ENCODE measurements around the gene SSBP3.
A peak's percentile ranks its signal among the peaks of the same experiment; 100 is the strongest.

The SSBP3 gene

GRCh38 chr1:54409156-54410142 is 3.3 kb upstream of the SSBP3 start:
- no peak for DNase-seq (ENCODE audit: low read depth)

GRCh38 chr1:54408147-54409066 is 2.2 kb upstream of the SSBP3 start:
- peak; percentile 82 for DNase-seq (ENCODE audit: low read depth)

- DNase-seq (ENCODE audit: low read depth): peak; percentile 91
Measured at GRCh38 chr1:54407404-54408146, 1.4 kb upstream of the SSBP3 start.

- DNase-seq (ENCODE audit: low read depth): no peak
Measured at GRCh38 chr1:54407154-54407403, 885 bp upstream of the SSBP3 start.

- no peak for DNase-seq (ENCODE audit: low read depth)
Measured at GRCh38 chr1:54405898-54406293, 298 bp downstream of the SSBP3 start.

GRCh38 chr1:54404939-54405897 is 976 bp downstream of the SSBP3 start:
- no peak for DNase-seq (ENCODE audit: low read depth)

GRCh38 chr1:54404263-54404662 is 1.9 kb downstream of the SSBP3 start:
- DNase-seq (ENCODE audit: low read depth): no peak

GRCh38 chr1:54403808-54404261 is 2.4 kb downstream of the SSBP3 start:
- DNase-seq (ENCODE audit: low read depth): peak; percentile 47

- no peak for DNase-seq (ENCODE audit: low read depth)
Measured at GRCh38 chr1:54403405-54403804, 2.8 kb downstream of the SSBP3 start.

- DNase-seq (ENCODE audit: low read depth): no peak
Measured at GRCh38 chr1:54402896-54403295, 3.3 kb downstream of the SSBP3 start.

GRCh38 chr1:54401799-54402198 is 4.4 kb downstream of the SSBP3 start:
- DNase-seq (ENCODE audit: low read depth): no peak

- no peak for DNase-seq (ENCODE audit: low read depth)
Measured at GRCh38 chr1:54400329-54400728, 5.9 kb downstream of the SSBP3 start.

- DNase-seq (ENCODE audit: low read depth): no peak
Measured at GRCh38 chr1:54399765-54400164, 6.4 kb downstream of the SSBP3 start.

- no peak for DNase-seq (ENCODE audit: low read depth)
Measured at GRCh38 chr1:54398963-54399528, 7.1 kb downstream of the SSBP3 start.

GRCh38 chr1:54397980-54398379 is 8.2 kb downstream of the SSBP3 start:
- DNase-seq (ENCODE audit: low read depth): no peak

- no peak for DNase-seq (ENCODE audit: low read depth)
Measured at GRCh38 chr1:54397090-54397591, 9.1 kb downstream of the SSBP3 start.

- no peak for DNase-seq (ENCODE audit: low read depth)
Measured at GRCh38 chr1:54396261-54396933, 9.8 kb downstream of the SSBP3 start.

GRCh38 chr1:54395281-54395934 is 10.8 kb downstream of the SSBP3 start:
- no peak for DNase-seq (ENCODE audit: low read depth)

- DNase-seq (ENCODE audit: low read depth): no peak
Measured at GRCh38 chr1:54394104-54394503, 12.1 kb downstream of the SSBP3 start.
